HepG2 (cell line): Measurements from ENCODE around the gene NUDT8. TPM values are rescaled to one million over a fixed set of nuclear protein-coding genes. Genes with fewer than 3 reads are reported as not detected.
A peak's percentile ranks its signal among the peaks of the same experiment; 100 is the strongest.

Experiments used
- AHR ChIP-seq: IDR thresholded peaks from 2 replicates; pipeline ENCODE4 v1.6.1; 2018; ENCODE audit warnings: missing genetic modification reagents, missing compliant biosample characterization
- FOXM1 ChIP-seq: sonication (generic); formaldehyde crosslinking; IDR thresholded peaks from 2 replicates; pipeline ENCODE4 v1.5.0; 2020; ENCODE audit warnings: missing genetic modification reagents
- HES4 ChIP-seq: sonication (generic); formaldehyde crosslinking; IDR thresholded peaks from 2 replicates; pipeline ENCODE4 v1.9.0; 2021; ENCODE audit warnings: mild to moderate bottlenecking, missing genetic modification reagents, borderline replicate concordance
- HNRNPL ChIP-seq: fragments of 200-400 bp; formaldehyde crosslinking; IDR thresholded peaks from 2 replicates; pipeline ENCODE4 v1.6.1; 2017; ENCODE audit warnings: mild to moderate bottlenecking, low read depth, low read length
- MIER3 ChIP-seq: IDR thresholded peaks from 2 replicates; pipeline ENCODE4 v1.6.1; 2016; ENCODE audit warnings: missing compliant biosample characterization, borderline replicate concordance
- MXI1 ChIP-seq: IDR thresholded peaks from 3 replicates; pipeline ENCODE4 v1.6.1; 2012; ENCODE audit warnings: low read depth, low read length, inconsistent platforms, borderline replicate concordance
- PHF21A ChIP-seq: sonication (generic); formaldehyde crosslinking; IDR thresholded peaks from 2 replicates; pipeline ENCODE4 v1.5.0; 2020; ENCODE audit warnings: mild to moderate bottlenecking, missing genetic modification reagents
- POGZ ChIP-seq: sonication (generic); formaldehyde crosslinking; IDR thresholded peaks from 2 replicates; pipeline ENCODE4 v1.4.0; 2020; ENCODE audit warnings: mild to moderate bottlenecking, missing genetic modification reagents
- SMC3 ChIP-seq: IDR thresholded peaks from 2 replicates; pipeline ENCODE4 v1.6.1; 2011; ENCODE audit warnings: low read length, improper control_type of control experiment
- SP1 ChIP-seq, 2 experiments: fragments of 450-650 bp in 1 of 2; sonication (generic) in 1 of 2; formaldehyde crosslinking in 1 of 2; IDR thresholded peaks; 2 replicates each; pipeline versions ENCODE4 v1.4.0 to v1.6.1; 2016 to 2020; ENCODE audit warnings: missing genetic modification reagents in 1 of 2
- STAG1 ChIP-seq: sonication (generic); formaldehyde crosslinking; IDR thresholded peaks from 2 replicates; pipeline ENCODE4 v1.4.0; 2020; ENCODE audit warnings: missing genetic modification reagents
- TOE1 ChIP-seq: sonication (generic); formaldehyde crosslinking; IDR thresholded peaks from 2 replicates; pipeline ENCODE4 v1.4.0; 2020; ENCODE audit warnings: mild to moderate bottlenecking, missing genetic modification reagents
- ZFP41 ChIP-seq: sonication (generic); formaldehyde crosslinking; IDR thresholded peaks from 2 replicates; pipeline ENCODE4 v1.4.0; 2020; ENCODE audit warnings: mild to moderate bottlenecking, missing genetic modification reagents, borderline replicate concordance
- ZNF143 ChIP-seq: sonication (generic); formaldehyde crosslinking; IDR thresholded peaks from 2 replicates; pipeline ENCODE4 v1.4.0; 2020; ENCODE audit warnings: missing genetic modification reagents
- ZNF20 ChIP-seq: sonication (generic); formaldehyde crosslinking; IDR thresholded peaks from 2 replicates; pipeline ENCODE4 v1.4.0; 2020; ENCODE audit warnings: mild to moderate bottlenecking, moderate library complexity, missing genetic modification reagents
- ZNF382 ChIP-seq: sonication (generic); formaldehyde crosslinking; IDR thresholded peaks from 2 replicates; pipeline ENCODE4 v1.5.0; 2020; ENCODE audit warnings: missing genetic modification reagents, mild to moderate bottlenecking, borderline replicate concordance
- ZNF432 ChIP-seq: sonication (generic); formaldehyde crosslinking; IDR thresholded peaks from 2 replicates; pipeline ENCODE4 v1.5.0; 2020; ENCODE audit warnings: missing genetic modification reagents, mild to moderate bottlenecking, borderline replicate concordance
- ZNF510 ChIP-seq: sonication (generic); formaldehyde crosslinking; IDR thresholded peaks from 2 replicates; pipeline ENCODE4 v1.4.0; 2020; ENCODE audit warnings: low read depth, mild to moderate bottlenecking, missing genetic modification reagents
- ZNF567 ChIP-seq: sonication (generic); formaldehyde crosslinking; IDR thresholded peaks from 2 replicates; pipeline ENCODE4 v1.8.1; 2023; ENCODE audit warnings: mild to moderate bottlenecking, missing genetic modification reagents, borderline replicate concordance
- ZNF619 ChIP-seq: sonication (generic); formaldehyde crosslinking; IDR thresholded peaks from 2 replicates; pipeline ENCODE4 v1.4.0; 2020; ENCODE audit warnings: mild to moderate bottlenecking, missing genetic modification reagents
- ZNF7 ChIP-seq: IDR thresholded peaks from 2 replicates; pipeline ENCODE4 v1.6.1; 2016; ENCODE audit warnings: missing biosample characterization, missing genetic modification reagents
- ZNF761 ChIP-seq: sonication (generic); formaldehyde crosslinking; conservative IDR thresholded peaks from 2 replicates; pipeline ENCODE4 v1.4.0; 2020; ENCODE audit warnings: mild to moderate bottlenecking, missing genetic modification reagents
- ZNF790 ChIP-seq: sonication (generic); formaldehyde crosslinking; IDR thresholded peaks from 2 replicates; pipeline ENCODE4 v1.8.0; 2022; ENCODE audit warnings: missing genetic modification reagents, mild to moderate bottlenecking, borderline replicate concordance
- polyA plus RNA-seq, 8 experiments: library from polyadenylated mRNA; depleted of rRNA in 3 of 8; stranded (reverse) in 7 of 8; unstranded in 1 of 8; fragments of >200 nt; fragmentation: Illumina TruSeq in 4 of 8; extraction: Trizol in 4 of 8; gene quantifications; 2 replicates each; pipeline versions ENCODE4 v1.2.1 to v1.2.3, GENCODE V29; 2011 to 2016; ENCODE audit warnings: low read depth in 4 of 8, missing spikeins in 1 of 8, mixed read lengths in 1 of 8; ENCODE audit not compliant: insufficient read depth in 1 of 8
- total RNA-seq, 5 experiments: library from RNA; depleted of rRNA; stranded (reverse); fragments of >200 nt; fragmentation: Illumina TruSeq; extraction: Trizol; gene quantifications; 2 replicates each; pipeline ENCODE4 v1.2.3, GENCODE V29; 2016; ENCODE audit warnings: low read depth in 1 of 5
- TF ChIP-seq, protein P1 (sequence below): sonication (generic); formaldehyde crosslinking; IDR thresholded peaks from 2 replicates; pipeline ENCODE4 v1.4.0; 2020; ENCODE audit warnings: missing genetic modification reagents
- TF ChIP-seq, protein P2 (sequence below): sonication (generic); formaldehyde crosslinking; IDR thresholded peaks from 2 replicates; pipeline ENCODE4 v1.4.0; 2020; ENCODE audit warnings: mild to moderate bottlenecking, missing genetic modification reagents

The NUDT8 gene
- total and polyA plus RNA-seq, 2 of the 13 experiments (the other 11 are each of a cell fraction or from before 2014, with no cell fraction given), result 6.7 to 25.8 TPM

DNA sequence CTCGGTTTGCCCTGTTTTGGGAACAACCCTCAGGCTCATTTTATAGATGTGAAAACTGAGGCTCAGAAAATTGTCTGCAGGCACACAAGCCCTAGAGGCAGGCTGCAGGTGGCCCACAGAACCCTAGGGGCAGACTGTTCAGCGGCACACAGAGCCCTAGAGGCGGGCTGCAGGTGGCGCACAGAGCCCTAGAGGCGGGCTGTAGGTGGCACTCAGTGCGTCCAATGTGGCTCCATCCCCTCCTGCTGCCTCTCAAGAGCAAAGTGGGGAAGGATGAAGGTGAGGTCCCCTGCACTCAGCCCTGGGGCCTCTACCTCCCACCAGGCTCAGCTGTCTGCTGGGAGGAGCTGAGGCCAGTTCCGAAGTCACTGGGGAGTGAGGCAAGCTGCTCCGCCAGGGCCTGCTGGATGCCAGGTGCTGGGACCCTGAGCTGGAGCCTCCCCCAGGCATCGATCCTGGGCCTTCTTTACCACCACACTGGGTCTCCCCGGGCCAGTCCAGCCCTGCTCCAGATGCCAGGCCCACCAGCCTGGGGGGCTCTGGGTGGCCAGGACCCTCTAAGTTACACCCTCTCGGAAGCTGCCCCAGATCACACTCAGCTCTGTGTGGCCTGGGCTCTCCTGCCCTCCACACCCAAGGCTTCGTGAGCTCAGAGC is 18.5 kb upstream of the NUDT8 start (continued):
- TF ChIP-seq, protein P1, sequence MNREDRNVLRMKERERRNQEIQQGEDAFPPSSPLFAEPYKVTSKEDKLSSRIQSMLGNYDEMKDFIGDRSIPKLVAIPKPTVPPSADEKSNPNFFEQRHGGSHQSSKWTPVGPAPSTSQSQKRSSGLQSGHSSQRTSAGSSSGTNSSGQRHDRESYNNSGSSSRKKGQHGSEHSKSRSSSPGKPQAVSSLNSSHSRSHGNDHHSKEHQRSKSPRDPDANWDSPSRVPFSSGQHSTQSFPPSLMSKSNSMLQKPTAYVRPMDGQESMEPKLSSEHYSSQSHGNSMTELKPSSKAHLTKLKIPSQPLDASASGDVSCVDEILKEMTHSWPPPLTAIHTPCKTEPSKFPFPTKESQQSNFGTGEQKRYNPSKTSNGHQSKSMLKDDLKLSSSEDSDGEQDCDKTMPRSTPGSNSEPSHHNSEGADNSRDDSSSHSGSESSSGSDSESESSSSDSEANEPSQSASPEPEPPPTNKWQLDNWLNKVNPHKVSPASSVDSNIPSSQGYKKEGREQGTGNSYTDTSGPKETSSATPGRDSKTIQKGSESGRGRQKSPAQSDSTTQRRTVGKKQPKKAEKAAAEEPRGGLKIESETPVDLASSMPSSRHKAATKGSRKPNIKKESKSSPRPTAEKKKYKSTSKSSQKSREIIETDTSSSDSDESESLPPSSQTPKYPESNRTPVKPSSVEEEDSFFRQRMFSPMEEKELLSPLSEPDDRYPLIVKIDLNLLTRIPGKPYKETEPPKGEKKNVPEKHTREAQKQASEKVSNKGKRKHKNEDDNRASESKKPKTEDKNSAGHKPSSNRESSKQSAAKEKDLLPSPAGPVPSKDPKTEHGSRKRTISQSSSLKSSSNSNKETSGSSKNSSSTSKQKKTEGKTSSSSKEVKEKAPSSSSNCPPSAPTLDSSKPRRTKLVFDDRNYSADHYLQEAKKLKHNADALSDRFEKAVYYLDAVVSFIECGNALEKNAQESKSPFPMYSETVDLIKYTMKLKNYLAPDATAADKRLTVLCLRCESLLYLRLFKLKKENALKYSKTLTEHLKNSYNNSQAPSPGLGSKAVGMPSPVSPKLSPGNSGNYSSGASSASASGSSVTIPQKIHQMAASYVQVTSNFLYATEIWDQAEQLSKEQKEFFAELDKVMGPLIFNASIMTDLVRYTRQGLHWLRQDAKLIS, result no peak
- TF ChIP-seq MXI1 (no peak), HNRNPL (peak; percentile 62; the same call in 1 of the 2 replicates), ZNF143 (no peak), HES4 (CRISPR knock-in tag) (no peak), ZNF432 (no peak), POGZ (CRISPR knock-in tag) (no peak), PHF21A (CRISPR knock-in tag) (no peak), MIER3 (CRISPR knock-in tag) (no peak), ZNF20 (CRISPR knock-in tag) (no peak), ZNF567 (CRISPR knock-in tag) (no peak), ZNF510 (CRISPR knock-in tag) (no peak), ZNF382 (no peak), ZNF619 (no peak), ZFP41 (CRISPR knock-in tag) (no peak), ZNF790 (CRISPR knock-in tag) (no peak), AHR (CRISPR knock-in tag) (no peak), ZNF7 (CRISPR knock-in tag) (no peak), STAG1 (CRISPR knock-in tag) (peak; percentile 57), FOXM1 (CRISPR knock-in tag) (no peak), TOE1 (CRISPR knock-in tag) (no peak), SP1 (IDR thresholded peaks at IDR 0.05) (no peak), SP1 (CRISPR knock-in tag; IDR thresholded peaks at IDR 0.05) (no peak), ZNF761 (CRISPR knock-in tag) (no peak), SMC3 (peak; percentile 42; the same call in 1 of the 2 replicates)
- TF ChIP-seq, protein P2, sequence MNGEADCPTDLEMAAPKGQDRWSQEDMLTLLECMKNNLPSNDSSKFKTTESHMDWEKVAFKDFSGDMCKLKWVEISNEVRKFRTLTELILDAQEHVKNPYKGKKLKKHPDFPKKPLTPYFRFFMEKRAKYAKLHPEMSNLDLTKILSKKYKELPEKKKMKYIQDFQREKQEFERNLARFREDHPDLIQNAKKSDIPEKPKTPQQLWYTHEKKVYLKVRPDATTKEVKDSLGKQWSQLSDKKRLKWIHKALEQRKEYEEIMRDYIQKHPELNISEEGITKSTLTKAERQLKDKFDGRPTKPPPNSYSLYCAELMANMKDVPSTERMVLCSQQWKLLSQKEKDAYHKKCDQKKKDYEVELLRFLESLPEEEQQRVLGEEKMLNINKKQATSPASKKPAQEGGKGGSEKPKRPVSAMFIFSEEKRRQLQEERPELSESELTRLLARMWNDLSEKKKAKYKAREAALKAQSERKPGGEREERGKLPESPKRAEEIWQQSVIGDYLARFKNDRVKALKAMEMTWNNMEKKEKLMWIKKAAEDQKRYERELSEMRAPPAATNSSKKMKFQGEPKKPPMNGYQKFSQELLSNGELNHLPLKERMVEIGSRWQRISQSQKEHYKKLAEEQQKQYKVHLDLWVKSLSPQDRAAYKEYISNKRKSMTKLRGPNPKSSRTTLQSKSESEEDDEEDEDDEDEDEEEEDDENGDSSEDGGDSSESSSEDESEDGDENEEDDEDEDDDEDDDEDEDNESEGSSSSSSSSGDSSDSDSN, result peak; percentile 45; the same call in 1 of the 2 replicates
